GM23248 (cell line): ENCODE measurements around the gene NPAS3. TPM values are rescaled to one million over a fixed set of nuclear protein-coding genes. Genes with fewer than 3 reads are reported as not detected.

ENCODE experiments used
- DNase-seq: peaks from one replicate; pipeline ENCODE4 v3.0.0-alpha.2; 2015
- H2AFZ ChIP-seq: fragments of 200-600 bp; sonication (generic); 2 replicates; pipeline ENCODE4 v1.6.1; 2016; ENCODE audit warnings: antibody characterized with exemption
- H3F3A ChIP-seq: fragments of 200-600 bp; sonication (generic); 2 replicates; pipeline ENCODE4 v1.6.1; 2016; ENCODE audit warnings: mild to moderate bottlenecking, antibody characterized with exemption, mixed run types; ENCODE audit not compliant: insufficient read depth
- H3K27ac ChIP-seq: fragments of 200-600 bp; sonication (generic); 2 replicates; pipeline ENCODE4 v1.5.1; 2016; ENCODE audit warnings: mild to moderate bottlenecking
- H3K27me3 ChIP-seq: fragments of 200-600 bp; sonication (generic); replicated peaks from 2 replicates; pipeline ENCODE4 v1.6.1; 2016; ENCODE audit warnings: mild to moderate bottlenecking; ENCODE audit not compliant: insufficient read depth
- H3K36me3 ChIP-seq: fragments of 200-600 bp; sonication (generic); 2 replicates; pipeline ENCODE4 v1.6.1; 2016; ENCODE audit warnings: low read depth, mild to moderate bottlenecking
- H3K4me1 ChIP-seq: fragments of 200-600 bp; sonication (generic); 2 replicates; pipeline ENCODE4 v1.6.1; 2016; ENCODE audit warnings: mild to moderate bottlenecking; ENCODE audit not compliant: insufficient read depth
- H3K4me2 ChIP-seq: fragments of 200-600 bp; sonication (generic); one replicate; pipeline ENCODE4 v1.6.1; 2016; ENCODE audit warnings: mild to moderate bottlenecking; ENCODE audit not compliant: unreplicated experiment
- H3K4me3 ChIP-seq: fragments of 200-600 bp; sonication (generic); 2 replicates; pipeline ENCODE4 v1.5.1; 2016; ENCODE audit warnings: mild to moderate bottlenecking
- H3K79me2 ChIP-seq: fragments of 200-600 bp; sonication (generic); 2 replicates; pipeline ENCODE4 v1.6.1; 2016; ENCODE audit warnings: mild to moderate bottlenecking; ENCODE audit not compliant: insufficient read depth
- H3K9ac ChIP-seq: fragments of 200-600 bp; sonication (generic); 2 replicates; pipeline ENCODE4 v1.6.1; 2016; ENCODE audit warnings: mild to moderate bottlenecking
- H3K9me2 ChIP-seq: fragments of 200-600 bp; sonication (generic); 2 replicates; pipeline ENCODE4 v1.6.1; 2016; ENCODE audit warnings: mixed run types, mild to moderate bottlenecking, moderate library complexity; ENCODE audit not compliant: insufficient read depth
- H3K9me3 ChIP-seq: fragments of 200-600 bp; sonication (generic); one replicate; pipeline ENCODE4 v1.6.1; 2017; ENCODE audit warnings: low read depth
- H4K20me1 ChIP-seq: fragments of 200-600 bp; sonication (generic); 2 replicates; pipeline ENCODE4 v1.6.0; 2016; ENCODE audit not compliant: insufficient read depth
- EZH2 ChIP-seq: fragments of 200-600 bp; sonication (generic); IDR thresholded peaks from 2 replicates; pipeline ENCODE4 v1.6.1; 2018; ENCODE audit warnings: antibody characterized with exemption, mild to moderate bottlenecking; ENCODE audit not compliant: insufficient read depth, poor library complexity, severe bottlenecking
- EZH2phosphoT487 ChIP-seq: fragments of 200-600 bp; sonication (generic); IDR thresholded peaks from 2 replicates; pipeline ENCODE4 v1.6.1; 2018; ENCODE audit warnings: antibody characterized with exemption, moderate library complexity, mild to moderate bottlenecking, low read depth; ENCODE audit not compliant: insufficient read depth
- WGBS, 2 experiments: methylation state at CpG; one replicate each; pipeline ENCODE4 v1.1.6; 2015 to 2017; ENCODE audit warnings: low lambda C conversion rate in 2 of 2, low coverage in 1 of 2; ENCODE audit errors: missing lambda C conversion rate in 2 of 2; 5-methylcytosine and 5-hydroxymethylcytosine counted together
- in situ Hi-C: fragments of 300-500 bp; cut with MboI; formaldehyde crosslinking; loops from 2 replicates; pipeline ENCODE4 v1.15.0; 2020
- polyA plus RNA-seq: library from polyadenylated mRNA; unstranded; fragments of >200 nt; fragmentation: Nextera tagmentation; extraction: Ambion mirVana; gene quantifications from 2 replicates; pipeline ENCODE4 v1.2.1, GENCODE V29; 2016
- total RNA-seq: library from RNA; depleted of rRNA; stranded (reverse); fragments of >200 nt; shearing (Covaris generic); gene quantifications from 2 replicates; pipeline ENCODE4 v1.2.3, GENCODE V29; 2014

The NPAS3 gene
- total and polyA plus RNA-seq, 2 experiments from 2014 or later = 0.65 TPM; not detected in 1

GRCh38 chr14:33851931-33852330 is 913.3 kb downstream of the NPAS3 start:
- Histone ChIP-seq H3K27me3 (peaks cover 38% of the 10 kb centered on the region), H3K79me2 (no peaks in the 10 kb centered on the region), H3K9ac (no peak overlapping the region), H3K4me2 (no peak overlapping the region), H2AFZ (no peak overlapping the region), H3K9me3 (no peaks in the 10 kb centered on the region), H3K36me3 (no peaks in the 10 kb centered on the region), H3K27ac (no peak overlapping the region), H3F3A (no peaks in the 10 kb centered on the region), H3K4me1 (peaks cover 1% of the 10 kb centered on the region; the same call in 1 of the 2 replicates), H3K9me2 (no peaks in the 10 kb centered on the region), H3K4me3 (no peak overlapping the region), H4K20me1 (no peaks in the 10 kb centered on the region)
- TF ChIP-seq EZH2phosphoT487 = no peak
- TF ChIP-seq EZH2 = no peak
- 41 to 43% methylated on average over 5 of the region's 5 CpGs for WGBS, 2 experiments
- DNase-seq = no peak
- in situ Hi-C loops = no loop called here
